Measurements from ENCODE around the gene C19orf33.

- TF ChIP-seq BCL6 (CRISPR knock-in tag; IDR thresholded peaks at IDR 0.05) (no peak), PREB (CRISPR knock-in tag; IDR thresholded peaks at IDR 0.05) (no peak)
Measured at GRCh38 chr19:38287604-38288003, 16.4 kb upstream of the C19orf33 start.

All from K562 (cell line).